Measurements from ENCODE around the gene TMEM52.
A peak's percentile ranks its signal among the peaks of the same experiment; 100 is the strongest.

Gene TMEM52

GRCh38 chr1:1918901-1919303 is at the start of gene TMEM52:
TMEM52 (minus strand) TSS chr1:1919279; CDS start chr1:1919265, 14 bp downstream.
- DNase-seq (ENCODE audit: low read depth in 2 of 2, low spot score in 1 of 2) = no peak

GRCh38 chr1:1967879-1968278 is 48.8 kb upstream of the TMEM52 start:
- DNase-seq (ENCODE audit: low read depth in 2 of 2, low spot score in 1 of 2) = no peak

DNA sequence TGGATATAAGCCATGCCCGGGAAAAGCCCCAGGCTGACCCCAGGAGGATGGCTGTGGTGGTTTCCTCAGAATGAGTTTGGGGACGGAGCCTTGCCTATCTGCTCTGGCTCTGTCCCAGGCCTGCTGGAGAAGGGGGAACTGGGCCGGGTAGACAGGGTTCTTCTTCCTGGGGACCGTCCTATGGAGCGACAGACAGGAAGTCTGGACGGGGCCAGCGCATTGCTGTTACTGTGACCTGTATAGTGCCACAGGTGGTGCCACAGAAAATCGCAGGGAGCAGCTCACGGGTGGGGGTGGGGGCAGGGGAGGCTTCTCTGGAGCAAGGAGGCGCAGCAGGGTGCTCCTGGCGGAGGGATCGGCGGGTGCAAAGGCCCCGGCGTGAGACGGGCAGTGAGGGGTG is 48.1 kb upstream of the TMEM52 start:
- DNase-seq (ENCODE audit: low read depth in 2 of 2, low spot score in 1 of 2) = no peak

GRCh38 chr1:1966071-1966740 is 47.1 kb upstream of the TMEM52 start:
- DNase-seq (ENCODE audit: low read depth in 2 of 2, low spot score in 1 of 2) = no peak

DNA sequence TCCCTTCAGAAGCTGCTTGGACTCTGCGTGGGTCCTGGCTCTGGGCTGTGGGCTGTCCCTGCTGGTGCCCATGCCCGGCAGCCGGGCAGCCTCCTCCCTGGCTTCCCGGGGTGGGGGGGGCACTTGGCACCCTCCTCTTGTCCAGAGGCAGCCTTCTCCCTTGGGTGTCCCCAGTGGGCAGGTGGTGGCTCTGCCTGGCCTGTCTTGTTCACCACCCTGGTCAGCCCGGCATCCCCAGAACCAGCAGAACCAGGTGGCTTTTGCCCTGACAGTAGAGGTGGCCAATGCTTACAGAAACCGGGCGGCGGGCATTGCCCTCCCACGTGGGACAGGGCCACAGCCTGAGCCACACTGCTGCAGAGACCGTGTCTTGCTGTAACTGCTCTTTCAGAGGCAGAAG is 46.5 kb upstream of the TMEM52 start:
- no peak for DNase-seq (ENCODE audit: low read depth in 2 of 2, low spot score in 1 of 2)

DNA sequence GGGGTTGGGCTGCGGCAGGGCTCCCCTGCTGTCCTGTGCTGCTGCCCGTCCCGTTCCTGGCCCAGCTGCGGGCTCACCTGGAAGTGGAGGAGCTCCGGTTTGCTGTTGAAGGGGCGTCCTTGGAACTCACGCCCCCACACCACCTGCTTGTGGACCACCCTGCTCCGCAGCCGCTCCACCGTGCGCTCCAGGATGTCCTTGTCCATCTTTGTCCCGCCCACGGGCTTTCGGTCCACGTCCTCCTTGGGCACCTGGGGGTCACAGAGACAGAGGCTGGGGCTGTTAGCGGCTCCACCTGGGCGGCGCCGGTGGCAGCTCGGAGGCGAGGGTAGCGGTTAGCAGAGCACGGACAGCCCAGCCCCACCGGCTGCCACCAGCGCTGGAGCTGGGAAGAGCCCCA is 45.7 kb upstream of the TMEM52 start:
- DNase-seq (ENCODE audit: low read depth in 2 of 2, low spot score in 1 of 2) = no peak

DNA sequence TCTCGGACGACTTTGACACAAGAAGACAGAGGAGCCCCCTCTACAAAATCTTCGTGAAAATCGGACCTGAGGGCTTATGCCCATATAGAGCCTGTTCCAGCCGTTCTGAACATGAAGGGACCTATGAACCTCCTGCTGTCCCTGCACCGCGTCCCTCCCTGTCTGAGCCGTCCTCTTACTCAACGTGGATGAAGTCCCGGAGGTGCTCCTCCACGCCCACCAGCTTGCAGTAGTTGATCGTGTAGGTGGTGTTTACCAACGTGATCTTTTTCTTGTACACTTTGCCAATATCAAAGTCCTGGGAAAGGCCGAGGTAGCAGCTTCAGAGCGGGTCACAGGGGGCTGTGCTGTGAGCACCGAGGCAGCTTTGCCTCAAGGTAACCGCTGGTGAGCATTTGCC is 44.5 kb upstream of the TMEM52 start:
- no peak for DNase-seq (ENCODE audit: low read depth in 2 of 2, low spot score in 1 of 2)

DNA sequence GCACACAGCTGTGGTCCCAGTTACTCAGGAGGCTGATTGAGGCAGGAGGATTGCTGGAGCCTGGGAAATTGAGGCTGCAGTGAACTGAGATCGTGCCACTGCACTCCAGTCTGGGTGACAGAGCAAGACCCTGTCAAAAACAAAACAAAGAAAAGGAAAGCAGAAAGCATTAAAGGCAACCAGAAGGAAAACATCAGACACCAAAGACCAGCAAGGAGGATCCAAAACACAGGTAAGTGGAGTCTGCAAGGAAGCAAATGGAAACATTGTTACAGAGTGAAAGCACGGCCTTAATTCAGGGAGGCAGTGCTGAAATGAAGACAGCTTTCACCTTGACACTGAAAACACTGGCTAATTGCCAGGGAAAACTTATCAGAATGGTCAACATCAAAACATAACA is 43.7 kb upstream of the TMEM52 start:
- no peak for DNase-seq (ENCODE audit: low read depth in 2 of 2, low spot score in 1 of 2)

DNA sequence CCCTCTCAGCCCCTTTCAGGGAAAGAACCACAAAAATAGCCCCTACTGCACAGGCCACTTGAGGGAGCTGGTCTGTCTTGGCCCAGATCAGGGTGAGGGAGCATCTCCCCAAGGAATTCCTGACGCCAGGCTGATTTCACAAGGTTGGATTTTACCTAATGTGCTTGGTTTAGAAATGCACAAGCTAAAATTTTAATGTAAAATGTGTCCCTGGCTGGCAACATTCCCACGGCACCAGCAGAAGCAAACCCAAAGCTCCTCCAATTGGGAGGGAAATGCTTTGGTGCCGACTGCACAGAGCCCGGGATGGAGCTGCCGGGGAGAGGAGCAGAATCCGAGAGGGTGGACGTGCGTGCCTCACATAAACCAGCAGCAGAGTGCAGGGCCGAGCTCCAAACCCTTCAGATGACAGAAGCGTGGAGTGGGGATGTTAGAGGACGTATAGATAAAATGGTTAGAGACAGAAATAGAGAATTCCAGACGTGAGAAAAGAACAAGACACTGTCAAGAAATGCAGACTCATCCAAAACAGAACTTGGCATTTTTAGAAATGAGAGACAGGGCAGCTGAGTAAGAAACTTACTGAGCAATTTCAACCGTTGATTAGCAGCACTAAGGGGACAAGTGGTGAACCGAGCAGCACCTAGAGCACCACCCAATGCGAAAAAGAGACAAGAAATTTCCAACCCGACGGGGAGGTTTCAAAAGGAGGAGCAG is 41.6 kb upstream of the TMEM52 start:
- no peak for DNase-seq (ENCODE audit: low read depth in 2 of 2, low spot score in 1 of 2)

DNA sequence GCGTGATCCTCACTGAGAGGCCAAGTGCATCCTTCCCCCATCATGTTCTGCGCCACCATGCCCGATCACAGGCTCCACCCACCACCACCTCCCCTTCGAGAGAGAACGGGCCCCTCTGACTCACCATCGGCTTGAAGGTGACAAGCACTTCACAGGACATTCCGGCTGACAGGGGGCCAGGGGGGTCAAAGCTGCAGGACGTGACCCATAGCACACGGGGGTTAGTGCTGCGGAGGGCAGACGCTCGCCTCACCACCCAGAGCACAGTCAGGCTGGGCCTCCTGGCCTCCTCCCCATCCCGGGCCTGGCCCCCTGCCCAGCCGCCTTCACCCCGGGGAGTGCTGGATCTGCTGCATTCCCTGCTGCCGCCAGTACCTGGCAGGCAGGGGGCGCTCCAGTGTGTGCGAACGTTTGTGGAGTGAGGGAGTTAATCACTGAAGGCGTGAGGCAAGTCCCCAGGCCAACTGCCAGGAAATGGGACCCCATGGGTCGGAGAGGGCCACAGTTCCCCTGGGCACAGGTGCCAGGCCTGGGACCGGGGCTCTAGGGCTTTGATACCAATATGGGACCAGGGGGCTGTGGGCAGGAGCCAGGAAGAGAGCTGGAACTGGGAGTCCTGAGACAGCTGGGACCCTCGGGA is 40.9 kb upstream of the TMEM52 start:
- peak; percentile 18 to 28 for DNase-seq (ENCODE audit: low read depth in 2 of 2, low spot score in 1 of 2)

- no peak for DNase-seq (ENCODE audit: low read depth in 2 of 2, low spot score in 1 of 2)
These were observed 40.4 kb upstream of the TMEM52 start for GRCh38 chr1:1959459-1959839.

DNA sequence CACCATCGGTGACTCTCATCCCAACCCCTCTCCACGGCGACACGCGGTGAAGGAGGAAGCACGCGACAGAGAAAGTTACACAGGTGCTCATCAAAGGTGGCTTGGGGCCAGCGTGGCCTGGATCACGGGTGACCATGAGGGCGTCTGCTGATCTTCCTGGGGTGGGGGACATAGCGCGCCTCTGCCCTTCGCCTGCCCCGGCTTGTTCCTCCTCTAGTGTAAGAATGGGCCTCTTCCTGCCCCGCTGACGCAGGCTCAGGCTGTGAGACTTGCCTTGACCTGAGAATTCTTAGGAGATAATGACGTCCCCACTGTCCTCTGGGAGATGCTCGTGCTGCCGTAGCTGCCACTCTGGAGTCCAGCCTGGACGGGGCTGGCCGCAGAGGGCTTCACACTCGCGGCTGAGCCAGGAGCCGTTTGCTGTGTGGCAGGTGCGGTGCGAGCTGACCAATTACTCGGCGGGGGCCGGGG is 39.0 kb upstream of the TMEM52 start:
- DNase-seq (ENCODE audit: low read depth in 2 of 2, low spot score in 1 of 2) = no peak

DNA sequence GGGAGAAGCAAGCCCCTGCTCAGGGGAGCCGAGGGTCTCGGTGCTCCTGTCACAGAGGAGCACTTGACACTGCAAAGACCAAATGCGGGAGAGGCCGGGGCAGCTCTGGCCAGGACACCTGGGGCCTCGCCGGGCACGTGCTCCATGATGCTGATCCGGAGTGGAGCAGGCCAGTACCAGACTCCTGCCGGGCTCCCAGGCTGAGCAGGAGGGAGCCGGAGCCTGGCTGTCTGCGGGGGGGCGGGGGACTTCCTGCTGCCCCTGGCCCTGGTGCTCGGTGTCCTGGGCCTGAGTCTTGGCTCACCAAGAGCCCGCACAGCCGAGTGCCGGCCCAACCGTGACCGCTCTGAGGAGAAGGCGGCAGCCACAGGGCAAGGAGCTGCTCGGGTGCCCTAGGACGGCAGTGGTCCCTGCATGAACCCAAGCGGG is 38.5 kb upstream of the TMEM52 start:
- DNase-seq (ENCODE audit: low read depth in 2 of 2, low spot score in 1 of 2) = no peak

GRCh38 chr1:1956586-1957532 is 37.8 kb upstream of the TMEM52 start:
- DNase-seq (ENCODE audit: low read depth in 2 of 2, low spot score in 1 of 2) = no peak

GRCh38 chr1:1956101-1956500 is 37.0 kb upstream of the TMEM52 start:
- DNase-seq (ENCODE audit: low read depth in 2 of 2, low spot score in 1 of 2) = no peak

DNA sequence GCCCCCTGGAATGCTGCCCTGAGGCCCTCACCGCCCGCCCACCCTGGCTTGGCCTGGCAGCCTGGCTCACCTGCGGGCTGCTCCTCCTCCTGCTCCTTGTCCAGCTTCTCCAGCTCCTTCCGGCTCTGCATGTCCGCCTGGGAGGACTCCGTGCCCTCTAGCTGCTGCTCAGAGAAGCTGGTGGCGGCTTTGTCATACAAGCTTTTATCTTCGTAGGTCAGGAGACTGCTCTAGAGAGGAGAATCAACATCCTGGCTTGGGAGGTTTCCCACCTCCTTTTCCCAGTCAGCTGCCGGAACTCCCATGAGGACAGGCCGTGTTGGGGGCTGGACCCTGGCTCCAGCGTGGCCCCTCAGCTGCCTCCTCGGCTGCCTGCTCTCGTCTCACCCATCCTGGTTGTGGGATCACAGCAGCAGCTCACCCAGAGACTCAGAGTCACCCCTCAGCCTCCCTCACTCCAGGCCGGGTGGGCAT is 36.6 kb upstream of the TMEM52 start:
- DNase-seq (ENCODE audit: low read depth in 2 of 2, low spot score in 1 of 2) = no peak

DNA sequence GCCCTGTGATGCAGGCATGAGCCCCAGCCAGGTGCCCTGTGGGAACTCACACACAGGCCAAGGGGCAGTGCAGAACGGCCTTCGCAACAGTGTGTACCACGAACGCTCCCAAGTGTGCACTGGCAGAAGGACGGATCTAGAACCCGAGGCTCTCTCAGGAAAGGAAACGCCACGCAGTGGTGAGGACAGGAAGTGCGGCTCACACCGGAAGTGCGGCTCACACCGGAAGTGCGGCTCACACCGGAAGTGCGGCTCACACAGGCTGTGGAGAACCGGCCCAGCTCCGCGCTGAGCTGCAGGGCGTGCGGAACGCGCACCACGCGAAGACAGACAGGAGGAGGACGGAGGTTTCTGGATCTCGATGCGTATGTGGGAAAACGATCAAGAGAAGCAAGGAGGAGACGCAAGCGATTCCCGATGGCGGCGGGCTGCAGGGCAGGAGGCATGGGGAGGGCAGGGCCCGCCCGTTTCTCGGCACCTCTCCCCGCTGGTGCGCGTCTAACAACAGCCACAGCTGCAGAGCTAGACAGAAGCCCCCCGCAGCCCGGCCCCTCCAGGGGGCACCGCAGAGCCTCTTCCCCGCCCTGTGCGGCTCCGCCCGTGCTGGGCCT is 35.9 kb upstream of the TMEM52 start:
- no peak for DNase-seq (ENCODE audit: low read depth in 2 of 2, low spot score in 1 of 2)

DNA sequence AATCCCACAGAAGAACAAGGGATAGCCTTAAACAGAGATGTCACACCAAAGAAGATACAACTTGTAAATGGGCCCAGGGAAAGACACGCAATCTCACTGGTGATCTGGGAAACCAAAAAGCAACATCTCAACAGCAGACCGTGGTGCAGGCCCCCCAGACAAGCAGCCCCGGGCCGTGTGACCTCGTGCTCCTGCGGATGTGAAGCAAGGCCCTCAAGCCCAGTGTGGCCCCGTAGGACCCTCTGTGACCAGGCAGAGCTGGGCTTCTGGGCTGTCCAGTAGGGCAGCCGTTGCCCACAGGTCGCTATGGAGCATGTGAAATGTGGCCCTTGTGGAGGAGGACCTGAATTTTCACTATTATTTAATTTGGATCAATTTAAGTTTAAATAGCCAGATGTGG is 34.9 kb upstream of the TMEM52 start:
- no peak for DNase-seq (ENCODE audit: low read depth in 2 of 2, low spot score in 1 of 2)

DNA sequence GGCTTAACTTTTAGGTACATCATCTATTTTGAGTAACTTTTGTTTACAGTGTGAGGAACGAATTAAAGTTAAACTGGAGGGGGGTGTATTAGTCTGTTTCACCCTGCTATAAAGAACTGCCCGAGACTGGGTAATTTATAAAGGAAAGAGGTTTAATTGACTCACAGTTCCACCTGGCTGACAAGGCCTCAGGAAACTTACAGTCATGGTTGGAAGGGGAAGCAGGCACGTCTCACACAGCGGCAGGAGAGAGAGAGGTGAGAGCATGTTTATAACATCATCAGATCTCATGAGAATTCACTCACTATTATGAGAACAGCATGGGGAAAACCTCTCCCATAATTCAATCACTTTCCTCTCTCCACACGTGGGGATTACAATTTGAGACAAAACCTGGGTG is 31.9 kb upstream of the TMEM52 start:
- no peak for DNase-seq (ENCODE audit: low read depth in 2 of 2, low spot score in 1 of 2)

- DNase-seq (ENCODE audit: low read depth in 2 of 2, low spot score in 1 of 2) = no peak
These were observed 29.7 kb upstream of the TMEM52 start for GRCh38 chr1:1948783-1949182.

DNA sequence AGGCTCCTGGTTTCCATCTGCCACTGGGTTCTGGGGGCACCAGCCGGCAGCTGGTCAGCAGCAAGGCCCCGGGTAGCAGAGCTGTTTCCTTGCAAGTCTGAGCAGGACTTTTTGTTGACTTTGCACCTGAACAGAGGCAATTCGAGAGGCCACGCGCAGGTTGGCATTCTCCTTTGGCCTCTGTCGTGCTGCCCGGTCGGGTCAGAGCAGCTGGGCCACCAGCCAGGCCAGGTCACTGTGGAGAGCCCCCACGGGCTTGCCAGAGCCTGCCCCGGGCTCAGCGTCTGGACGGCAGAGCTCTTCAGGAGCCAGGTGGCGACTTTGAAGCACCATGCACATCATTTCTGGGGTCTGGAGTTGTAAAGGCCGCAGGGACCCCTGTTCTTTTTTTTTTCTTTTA is 28.4 kb upstream of the TMEM52 start:
- no peak for DNase-seq (ENCODE audit: low read depth in 2 of 2, low spot score in 1 of 2)
